Keratinocyte (primary cell): Measurements from ENCODE around the gene DSG1. TPM values are rescaled to one million over a fixed set of nuclear protein-coding genes. Genes with fewer than 3 reads are reported as not detected.

Experiments used
- DNase-seq: peaks from one replicate; pipeline ENCODE4 v3.0.0-alpha.2; 2011; ENCODE audit warnings: low read depth, missing footprints, low spot score
- FAIRE-seq: peaks from 2 replicates; lab custom pipeline; 2011; peaks lifted over from hg19 to GRCh38; lab: Jason Lieb, UNC
- H2AFZ ChIP-seq: 2 replicates; pipeline ENCODE4 v1.6.0; 2012; ENCODE audit warnings: low read length, control low read depth, inconsistent platforms; ENCODE audit not compliant: control insufficient read depth
- H3K27ac ChIP-seq: 2 replicates; pipeline ENCODE4 v1.5.1; 2011; ENCODE audit warnings: low read length; ENCODE audit not compliant: control insufficient read depth, insufficient read depth
- H3K27me3 ChIP-seq: 3 replicates; pipeline ENCODE4 v1.6.0; 2011; ENCODE audit warnings: low read length; ENCODE audit not compliant: control insufficient read depth, insufficient read depth; ENCODE audit errors: extremely low read depth
- H3K36me3 ChIP-seq, 2 experiments: 2 replicates in 1 of 2; 3 replicates in 1 of 2; pipeline ENCODE4 v1.5.1; 2011; ENCODE audit warnings: low read length in 2 of 2, mild to moderate bottlenecking in 1 of 2; ENCODE audit not compliant: control insufficient read depth in 2 of 2, insufficient read depth in 2 of 2; ENCODE audit errors: extremely low read depth in 1 of 2
- H3K4me1 ChIP-seq: 3 replicates; pipeline ENCODE4 v1.5.1; 2011; ENCODE audit warnings: low read length; ENCODE audit not compliant: control insufficient read depth, insufficient read depth; ENCODE audit errors: extremely low read depth
- H3K4me2 ChIP-seq: 3 replicates; pipeline ENCODE4 v1.6.0; 2011; ENCODE audit warnings: low read depth, low read length; ENCODE audit not compliant: control insufficient read depth, insufficient read depth; ENCODE audit errors: extremely low read depth
- H3K4me3 ChIP-seq, 3 experiments: fragments of 200-600 bp in 1 of 3; sonication (generic) in 1 of 3; 2 replicates in 2 of 3; 3 replicates in 1 of 3; pipeline ENCODE4 v1.5.1; 2011 to 2016; ENCODE audit warnings: low read length in 3 of 3, mild to moderate bottlenecking in 3 of 3, control low read depth in 2 of 3, inconsistent platforms in 1 of 3, low read depth in 1 of 3, mixed read lengths in 1 of 3, mixed run types in 1 of 3, moderate library complexity in 1 of 3; ENCODE audit not compliant: control insufficient read depth in 2 of 3, insufficient read depth in 2 of 3; ENCODE audit errors: extremely low read depth in 1 of 3
- H3K79me2 ChIP-seq: 2 replicates; pipeline ENCODE4 v1.6.0; 2012; ENCODE audit warnings: low read length; ENCODE audit not compliant: control insufficient read depth, insufficient read depth
- H3K9ac ChIP-seq: 3 replicates; pipeline ENCODE4 v1.6.0; 2011; ENCODE audit warnings: low read length; ENCODE audit not compliant: control insufficient read depth, insufficient read depth; ENCODE audit errors: extremely low read depth
- H3K9me1 ChIP-seq: 3 replicates; pipeline ENCODE4 v1.6.0; 2011; ENCODE audit warnings: low read length; ENCODE audit not compliant: control insufficient read depth, insufficient read depth; ENCODE audit errors: extremely low read depth
- H3K9me3 ChIP-seq: 2 replicates; pipeline ENCODE4 v1.5.1; 2012; ENCODE audit warnings: low read depth, low read length; ENCODE audit not compliant: control insufficient read depth
- H4K20me1 ChIP-seq: 3 replicates; pipeline ENCODE4 v1.6.0; 2011; ENCODE audit warnings: low read length; ENCODE audit not compliant: control insufficient read depth, insufficient read depth; ENCODE audit errors: extremely low read depth
- CTCF ChIP-seq, 3 experiments: IDR thresholded peaks in 1 of 3; conservative IDR thresholded peaks in 1 of 3; optimal IDR thresholded peaks in 1 of 3; 2 replicates in 2 of 3; 3 replicates in 1 of 3; pipeline versions ENCODE3 to v1.5.1; 2011; ENCODE audit warnings: low read length in 3 of 3, mild to moderate bottlenecking in 3 of 3, moderate library complexity in 2 of 3, control low read depth in 1 of 3, inconsistent platforms in 1 of 3; ENCODE audit not compliant: insufficient read depth in 2 of 3; ENCODE audit errors: extremely low read depth in 1 of 3
- EZH2 ChIP-seq: IDR thresholded peaks from one replicate; pipeline ENCODE4 v1.6.1; 2012; ENCODE audit warnings: inconsistent platforms, mild to moderate bottlenecking, low read length, moderate library complexity
- dilution Hi-C: fragments of 300-500 bp; cut with MboI; formaldehyde crosslinking; loops from one replicate; pipeline ENCODE4 v1.7.0; 2020; ENCODE audit warnings: low sequenced_read_pairs; ENCODE audit not compliant: extremely low pct_ligation_motif_present
- polyA plus RNA-seq, 5 experiments: library from polyadenylated mRNA; depleted of rRNA in 3 of 5; stranded (reverse) in 3 of 5; stranded (forward) in 1 of 5; unstranded in 1 of 5; fragments of >200 nt; gene quantifications; 1 replicate in 1 of 5; 2 replicates in 3 of 5; 3 replicates in 1 of 5; pipeline versions ENCODE4 v1.2.1 to v1.2.3, GENCODE V29; 2011 to 2012; ENCODE audit warnings: missing spikeins in 2 of 5, low read depth in 1 of 5, low replicate concordance in 1 of 5

DSG1 gene
- polyA plus RNA-seq, 1 donor (not counting 4 experiments of a cell fraction or from before 2014, with no cell fraction given) = 27.6 TPM

GRCh38 chr18:31321719-31322118 is 3.8 kb downstream of the DSG1 start:
- no peak for DNase-seq
- dilution Hi-C loops = no loop called here

DNA sequence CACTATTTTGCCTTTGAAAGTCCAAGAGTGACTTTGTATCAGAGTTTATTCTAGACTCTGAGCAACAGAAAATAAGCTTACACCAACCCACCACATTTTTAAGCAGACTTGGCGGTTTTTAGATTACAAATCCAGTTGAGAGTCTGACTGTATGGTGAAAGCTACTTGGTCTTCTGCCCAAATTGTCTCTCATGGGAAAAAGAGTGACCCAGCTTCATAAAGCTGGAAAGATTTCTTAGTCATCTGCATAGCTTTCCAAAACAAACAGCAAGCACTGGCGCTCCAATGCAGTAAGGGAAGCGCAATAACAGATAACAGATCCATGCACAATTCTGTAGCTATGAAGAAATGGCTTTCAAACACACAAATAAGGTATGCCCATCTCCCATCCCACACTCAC is 7.1 kb downstream of the DSG1 start:
- Histone ChIP-seq H3K79me2 (no peaks in the 10 kb centered on the region), H3K9me1 (no peaks in the 10 kb centered on the region), H3K4me2 (peak overlapping the region; percentile 27), H3K4me1 (peaks cover 3% of the 10 kb centered on the region), H3K4me3 (no peak overlapping the region), H4K20me1 (no peaks in the 10 kb centered on the region), H3K9me3 (no peaks in the 10 kb centered on the region), H3K36me3 (peaks cover 0 to 1% of the 10 kb centered on the region in 2 experiments), H3K27me3 (no peaks in the 10 kb centered on the region), H2AFZ (peak overlapping the region; percentile 27), H3K27ac (no peak overlapping the region), H3K9ac (no peak overlapping the region)
- TF ChIP-seq EZH2 (no peak), CTCF (optimal IDR thresholded peaks at IDR 0.05 in 1 of 3, IDR thresholded peaks at IDR 0.05 in 1 of 3, conservative IDR thresholded peaks at IDR 0.05 in 1 of 3; ENCODE audit: extremely low read depth in 1 of 3, insufficient read depth in 2 of 3, low read length in 3 of 3) (no peak)
- no peak for DNase-seq
- peak; percentile 48 for FAIRE-seq
- dilution Hi-C loops = no loop called here

More at GRCh38 chr18:31321719-31322118, 3.8 kb downstream of the DSG1 start:
- no peak overlapping the region for H3K4me3 ChIP-seq
- no peaks in the 10 kb centered on the region for H3K79me2 ChIP-seq
- H4K20me1 ChIP-seq = no peaks in the 10 kb centered on the region
- TF ChIP-seq EZH2 = no peak
- TF ChIP-seq CTCF (optimal IDR thresholded peaks at IDR 0.05 in 1 of 3, IDR thresholded peaks at IDR 0.05 in 1 of 3, conservative IDR thresholded peaks at IDR 0.05 in 1 of 3; ENCODE audit: extremely low read depth in 1 of 3, insufficient read depth in 2 of 3, low read length in 3 of 3) = no peak
- no peaks in the 10 kb centered on the region for H3K9me3 ChIP-seq
- H3K27me3 ChIP-seq = no peaks in the 10 kb centered on the region
- peaks cover 24% of the 10 kb centered on the region for H3K4me1 ChIP-seq
- no peak for FAIRE-seq
- H3K27ac ChIP-seq = no peak overlapping the region
- no peak overlapping the region for H2AFZ ChIP-seq
- no peak overlapping the region for H3K9ac ChIP-seq
- H3K4me2 ChIP-seq = no peak overlapping the region
- H3K9me1 ChIP-seq = no peaks in the 10 kb centered on the region
- no peaks in the 10 kb centered on the region for H3K36me3 ChIP-seq
